HG03457 (cell line): ENCODE data around the gene TGFBR2.

Experiments used
- ATAC-seq: cut with Tn5 transposase; IDR thresholded peaks from one replicate; pipeline ENCODE4 v1.9.1; 2021; ENCODE audit warnings: moderate number of reproducible peaks; ENCODE audit not compliant: unreplicated experiment

Gene TGFBR2

GRCh38 chr3:30671527-30672286 lies 65.3 kb downstream of the TGFBR2 start:
- no peak for ATAC-seq

DNA sequence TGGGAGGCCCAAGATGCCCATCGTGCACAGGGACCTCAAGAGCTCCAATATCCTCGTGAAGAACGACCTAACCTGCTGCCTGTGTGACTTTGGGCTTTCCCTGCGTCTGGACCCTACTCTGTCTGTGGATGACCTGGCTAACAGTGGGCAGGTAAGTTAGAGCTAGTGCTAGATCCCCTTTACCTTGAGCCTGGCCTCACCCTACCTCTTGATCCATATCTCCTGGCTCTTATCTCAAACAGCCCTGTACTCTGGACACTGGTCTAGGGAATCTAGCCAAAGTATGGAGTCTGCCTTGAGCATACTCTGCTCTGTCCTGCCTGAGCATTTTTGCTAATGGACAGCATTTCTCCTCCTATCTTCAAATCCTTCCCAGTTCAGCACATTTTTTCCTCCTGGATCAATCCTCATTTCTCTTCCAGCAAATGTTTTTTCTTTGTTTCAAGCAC lies 65.9 kb downstream of the TGFBR2 start:
- no peak for ATAC-seq

DNA sequence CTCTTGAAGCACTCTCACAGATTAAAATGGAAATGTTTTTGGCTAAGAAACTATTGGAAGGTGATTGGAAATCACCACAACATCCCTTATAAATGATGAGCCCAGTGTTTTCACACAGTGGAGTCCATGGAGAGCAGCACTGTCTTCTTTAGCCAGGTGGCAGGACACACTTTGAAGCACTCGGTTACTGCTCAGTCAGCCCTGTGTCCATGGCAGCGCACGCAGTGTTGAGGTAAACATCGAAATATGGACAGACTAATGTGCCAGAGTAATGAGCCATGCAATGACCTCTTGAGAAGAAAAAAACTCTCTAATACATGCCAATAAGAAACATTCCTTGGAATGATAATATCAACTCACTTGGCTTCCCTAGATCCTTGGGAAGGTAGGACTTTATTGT lies 66.6 kb downstream of the TGFBR2 start:
- ATAC-seq = no peak

DNA sequence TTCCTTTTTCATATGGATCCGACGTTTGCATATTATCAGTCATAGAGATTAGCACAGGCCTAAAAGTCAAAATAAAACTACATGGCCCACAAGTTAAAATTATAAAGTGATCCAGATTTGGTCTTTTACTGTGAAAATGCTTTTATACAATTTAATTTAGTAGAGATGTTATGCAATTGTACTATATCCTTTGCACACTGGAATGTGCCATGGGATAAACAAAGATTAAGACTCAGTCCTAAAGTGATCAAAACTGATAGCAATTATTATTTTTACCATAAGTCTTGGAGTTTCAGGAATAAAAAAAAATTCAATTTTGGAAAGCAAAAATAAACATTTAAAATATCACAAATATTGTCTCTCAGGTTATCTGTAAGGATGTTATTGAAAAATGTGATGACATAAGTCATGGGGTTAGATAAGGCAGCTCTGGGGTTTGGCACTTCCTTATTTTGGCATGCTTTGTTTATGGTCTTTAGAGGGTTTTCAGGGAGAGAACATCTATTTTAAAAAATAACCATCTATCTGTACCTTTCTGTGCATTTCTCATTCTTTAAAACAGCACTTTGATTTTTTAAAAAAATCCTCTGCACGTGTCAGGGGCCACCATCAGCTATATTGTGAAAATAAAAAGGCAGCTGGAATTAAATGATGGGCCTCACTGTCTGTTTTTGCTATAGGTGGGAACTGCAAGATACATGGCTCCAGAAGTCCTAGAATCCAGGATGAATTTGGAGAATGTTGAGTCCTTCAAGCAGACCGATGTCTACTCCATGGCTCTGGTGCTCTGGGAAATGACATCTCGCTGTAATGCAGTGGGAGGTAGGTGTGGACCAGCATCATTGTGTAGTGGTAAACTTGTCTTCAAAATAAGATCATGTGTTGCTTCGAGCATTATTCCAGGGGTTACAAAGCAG lies 67.3 kb downstream of the TGFBR2 start:
- no peak for ATAC-seq

- no peak for ATAC-seq
Measured at GRCh38 chr3:30675006-30675405, 68.6 kb downstream of the TGFBR2 start.

- no peak for ATAC-seq
Measured at GRCh38 chr3:30675774-30676173, 69.4 kb downstream of the TGFBR2 start.

DNA sequence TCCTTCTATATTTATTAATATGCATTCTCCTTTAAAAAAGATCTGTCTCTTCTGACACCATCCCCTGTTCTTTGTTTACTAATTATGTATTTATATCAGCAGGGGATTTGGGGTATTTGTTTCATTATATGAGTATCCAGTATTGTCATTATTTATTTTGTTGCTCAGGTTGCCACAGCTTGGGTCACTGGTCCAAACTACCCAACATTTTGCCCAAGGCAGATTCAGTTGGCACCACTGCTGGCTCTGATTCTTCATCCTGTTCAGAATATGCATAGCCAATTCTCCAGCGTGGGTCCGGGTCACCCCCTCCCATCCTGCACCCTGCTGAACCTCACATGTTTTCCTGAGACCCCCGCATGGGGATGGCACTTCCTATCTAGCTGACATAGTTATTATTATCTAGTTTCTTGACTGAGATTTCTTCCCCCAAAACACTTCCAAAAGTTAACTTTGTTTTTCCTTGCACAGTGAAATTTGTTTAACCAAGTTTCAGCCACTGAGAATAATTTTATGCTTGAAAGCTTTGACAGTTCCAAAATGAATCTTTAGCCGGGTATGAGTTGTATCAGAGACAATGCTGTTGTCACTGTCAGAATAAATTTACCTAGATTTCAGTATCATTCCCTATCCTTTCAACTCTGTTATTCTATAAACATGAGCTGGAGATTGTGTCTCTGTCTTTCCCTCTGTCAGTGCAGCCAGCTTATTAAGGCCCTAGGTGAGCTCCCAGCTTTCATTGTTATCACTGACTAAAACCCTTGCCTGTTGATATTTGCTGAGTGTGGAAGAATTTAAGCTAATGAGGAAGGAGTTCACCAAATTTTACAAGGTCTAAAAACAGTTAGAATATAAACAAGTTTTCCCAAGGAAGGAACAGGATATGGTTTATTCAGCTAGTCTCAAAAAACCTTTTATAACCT lies 70.3 kb downstream of the TGFBR2 start:
- ATAC-seq = no peak

DNA sequence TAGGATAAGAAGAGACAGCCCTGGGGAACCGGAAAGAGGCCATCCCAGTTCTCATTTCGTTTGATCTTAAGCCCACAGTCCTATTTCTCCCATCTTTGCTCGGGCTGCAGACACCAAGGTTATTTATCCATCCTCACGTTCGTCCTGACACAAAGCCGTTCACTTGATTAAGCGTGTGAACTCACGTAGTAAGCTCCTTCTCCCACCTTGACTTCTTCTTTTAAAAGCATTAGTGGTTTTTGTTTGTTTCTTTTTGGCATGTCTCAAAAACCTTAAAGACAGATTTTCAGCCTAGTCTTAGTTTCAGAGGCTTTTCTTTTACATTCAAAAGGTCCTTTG lies 70.9 kb downstream of the TGFBR2 start:
- ATAC-seq = no peak

DNA sequence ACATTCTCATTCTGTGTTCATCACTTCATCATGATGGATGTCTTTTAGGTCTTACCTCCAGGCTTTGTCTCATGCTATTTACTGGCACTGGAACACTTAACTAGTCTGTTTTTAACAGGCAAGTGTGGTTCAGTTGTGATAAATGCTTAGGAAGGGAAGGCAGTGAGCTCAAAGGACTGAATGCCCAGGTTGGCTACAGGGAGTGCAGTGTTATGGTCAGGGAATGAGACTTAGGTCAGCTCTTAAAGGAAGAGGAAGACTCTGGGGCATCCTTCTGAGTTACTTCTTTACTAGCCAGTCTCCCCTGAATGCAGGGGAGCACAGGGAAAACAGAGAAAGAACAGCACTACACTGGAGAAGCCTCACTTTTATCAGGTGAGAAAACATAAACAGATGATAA lies 72.6 kb downstream of the TGFBR2 start:
- ATAC-seq = no peak

DNA sequence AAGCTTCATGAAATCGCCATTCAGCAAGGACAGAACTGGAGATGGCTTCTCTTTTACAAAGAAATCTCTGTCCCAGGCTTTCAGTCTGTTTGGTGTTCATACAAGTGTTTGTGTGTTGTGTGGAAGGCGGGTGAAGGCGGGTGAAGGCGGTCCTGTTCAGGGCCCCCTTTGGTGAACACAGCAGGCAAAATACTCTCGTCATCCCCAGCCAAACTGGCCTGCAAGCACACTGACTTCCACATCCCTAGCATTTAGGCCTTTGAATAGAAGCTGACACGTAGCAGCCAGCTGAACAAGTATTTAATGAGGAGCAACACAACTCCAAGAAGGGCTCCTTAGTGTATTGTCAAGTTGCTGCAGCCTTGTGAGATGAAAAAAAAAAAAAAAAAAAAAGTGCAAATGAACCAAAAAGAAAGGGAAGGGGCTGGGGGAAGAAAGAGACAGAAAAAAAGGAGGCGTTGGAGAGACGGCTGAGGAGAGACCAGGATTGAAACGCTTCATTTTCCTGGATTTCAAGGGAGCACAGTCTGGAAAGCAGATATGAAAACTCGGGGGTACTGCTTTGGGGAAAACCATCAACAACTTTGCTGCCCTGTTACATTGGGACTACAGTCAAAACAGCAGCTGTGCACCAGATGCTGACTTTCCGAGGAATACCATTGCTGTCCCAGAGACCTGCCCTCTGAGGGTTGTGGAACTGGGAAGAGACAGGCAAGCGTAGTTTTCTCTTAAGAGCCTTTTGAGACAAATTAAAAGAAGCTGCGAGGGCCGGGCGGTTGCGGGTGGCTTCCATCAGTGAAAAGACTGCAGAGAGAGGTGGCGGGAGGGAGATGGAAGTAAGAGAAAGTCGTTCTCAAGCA lies 74.6 kb downstream of the TGFBR2 start:
- ATAC-seq = no peak

DNA sequence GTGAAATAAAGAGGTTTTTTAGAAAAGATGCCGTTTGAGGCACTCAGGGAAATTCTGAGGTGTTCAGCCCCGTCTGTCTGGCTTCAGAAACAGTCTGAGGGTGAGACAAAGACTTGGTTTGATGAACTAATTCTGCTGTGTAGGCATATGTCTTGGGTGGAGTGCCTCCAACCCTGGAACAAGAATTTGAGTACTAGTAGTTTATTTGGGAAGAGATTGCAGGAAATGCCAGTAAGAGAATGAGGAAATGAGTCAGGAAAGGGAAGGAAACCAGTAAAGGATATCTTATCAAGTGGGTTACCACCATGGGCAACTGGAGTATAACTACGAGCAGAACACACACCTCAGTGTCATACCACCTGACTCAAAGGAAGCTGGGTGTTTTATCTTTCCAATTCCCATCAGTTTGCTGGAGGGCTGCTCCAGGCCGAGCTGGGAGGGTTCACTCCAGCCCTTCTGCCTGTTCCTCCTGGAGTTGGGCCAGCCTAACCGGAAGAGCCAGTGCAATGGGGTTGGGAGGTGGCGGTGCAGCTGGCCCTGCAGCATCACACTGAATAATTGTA lies 75.3 kb downstream of the TGFBR2 start:
- ATAC-seq = no peak

- ATAC-seq = no peak
Measured at GRCh38 chr3:30682434-30683155, 76.2 kb downstream of the TGFBR2 start.

GRCh38 chr3:30683769-30684168 lies 77.4 kb downstream of the TGFBR2 start:
- no peak for ATAC-seq

DNA sequence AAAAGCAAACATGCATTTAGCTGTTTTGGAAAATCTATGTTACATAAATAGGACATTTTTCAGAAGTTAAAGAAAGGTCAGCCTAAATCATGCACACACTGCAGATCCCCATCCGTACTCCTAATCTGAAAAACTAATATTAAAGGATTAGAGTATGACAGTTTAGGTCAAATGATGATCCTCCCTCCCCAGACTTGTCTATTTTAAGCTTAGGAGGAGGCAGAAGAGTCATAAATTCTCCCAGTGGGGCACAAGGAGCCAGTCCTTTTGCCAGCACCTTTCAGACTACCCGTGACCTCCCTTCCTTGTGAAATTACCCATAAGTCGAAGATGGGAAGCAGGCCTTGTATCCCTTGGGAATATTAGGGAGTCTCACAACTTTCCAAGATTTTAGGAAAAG lies 78.0 kb downstream of the TGFBR2 start:
- no peak for ATAC-seq

- no peak for ATAC-seq
Measured at GRCh38 chr3:30685267-30685667, 78.9 kb downstream of the TGFBR2 start.

- ATAC-seq = no peak
Measured at GRCh38 chr3:30686176-30686575, 79.8 kb downstream of the TGFBR2 start.

GRCh38 chr3:30686799-30687198 lies 80.4 kb downstream of the TGFBR2 start:
- no peak for ATAC-seq

- no peak for ATAC-seq
Measured at GRCh38 chr3:30687930-30688570, 81.6 kb downstream of the TGFBR2 start.
